Keratinocyte (primary cell): ENCODE data around the gene RPH3AL.

Experiments
- CTCF ChIP-seq, 3 experiments: IDR thresholded peaks in 1 of 3; conservative IDR thresholded peaks in 1 of 3; optimal IDR thresholded peaks in 1 of 3; 2 replicates in 2 of 3; 3 replicates in 1 of 3; pipeline versions ENCODE3 to v1.5.1; 2011; ENCODE audit warnings: low read length in 3 of 3, mild to moderate bottlenecking in 3 of 3, moderate library complexity in 2 of 3, control low read depth in 1 of 3, inconsistent platforms in 1 of 3; ENCODE audit not compliant: insufficient read depth in 2 of 3; ENCODE audit errors: extremely low read depth in 1 of 3
- EZH2 ChIP-seq: IDR thresholded peaks from one replicate; pipeline ENCODE4 v1.6.1; 2012; ENCODE audit warnings: inconsistent platforms, mild to moderate bottlenecking, low read length, moderate library complexity

- no peak for TF ChIP-seq CTCF (optimal IDR thresholded peaks at IDR 0.05 in 1 of 3, IDR thresholded peaks at IDR 0.05 in 1 of 3, conservative IDR thresholded peaks at IDR 0.05 in 1 of 3; ENCODE audit: extremely low read depth in 1 of 3, insufficient read depth in 2 of 3, low read length in 3 of 3)
- no peak for TF ChIP-seq EZH2
Measured at GRCh38 chr17:214881-215331, 137.7 kb downstream of the RPH3AL start.
